CD4-positive, alpha-beta T cell treated with Interleukin-12 subunit alpha and Interleukin-12 subunit beta, for 1 hour (primary cell): ENCODE measurements around the gene GJC1.

Experiments used
- DNase-seq: peaks from one replicate; pipeline ENCODE4 v3.0.0-alpha.2; 2020

The GJC1 gene

GRCh38 chr17:44775838-44776621 lies 54.1 kb downstream of the GJC1 start:
- DNase-seq, result no peak

- DNase-seq, result peak; percentile 99
Observed at GRCh38 chr17:44775136-44775837, 54.8 kb downstream of the GJC1 start.

- DNase-seq, result peak; percentile 82
Observed at GRCh38 chr17:44774271-44775135, 55.6 kb downstream of the GJC1 start.

- DNase-seq, result no peak
Observed at GRCh38 chr17:44773140-44773539, 56.9 kb downstream of the GJC1 start.

GRCh38 chr17:44772308-44773045 lies 57.6 kb downstream of the GJC1 start:
- DNase-seq, result no peak

- DNase-seq, result no peak
Observed at GRCh38 chr17:44770166-44770925, 59.7 kb downstream of the GJC1 start.

GRCh38 chr17:44769647-44770084 lies 60.4 kb downstream of the GJC1 start:
- no peak for DNase-seq

GRCh38 chr17:44769230-44769629 lies 60.9 kb downstream of the GJC1 start:
- DNase-seq, result no peak

GRCh38 chr17:44768505-44769142 lies 61.5 kb downstream of the GJC1 start:
- DNase-seq, result no peak

GRCh38 chr17:44767493-44767892 lies 62.6 kb downstream of the GJC1 start:
- DNase-seq, result no peak

GRCh38 chr17:44766409-44767038 lies 63.6 kb downstream of the GJC1 start:
- no peak for DNase-seq

- no peak for DNase-seq
Observed at GRCh38 chr17:44765965-44766364, 64.1 kb downstream of the GJC1 start.

- no peak for DNase-seq
Observed at GRCh38 chr17:44763170-44763569, 66.9 kb downstream of the GJC1 start.

GRCh38 chr17:44761932-44762810 lies 67.9 kb downstream of the GJC1 start:
- no peak for DNase-seq

GRCh38 chr17:44760474-44761308 lies 69.4 kb downstream of the GJC1 start:
- DNase-seq, result no peak

- DNase-seq, result no peak
Observed at GRCh38 chr17:44759916-44760243, 70.2 kb downstream of the GJC1 start.

GRCh38 chr17:44759086-44759915 lies 70.8 kb downstream of the GJC1 start:
- no peak for DNase-seq
